Gastroesophageal sphincter (tissue), 4 donors: Measurements from ENCODE around the gene EXOC4. TPM values are rescaled to one million over a fixed set of nuclear protein-coding genes. Genes with fewer than 3 reads are reported as not detected.

Source experiments
- ATAC-seq: fragments of 150-250 bp; one replicate; pipeline ENCODE4 v1.9.1; 2016; ENCODE audit warnings: mild to moderate bottlenecking, moderate library complexity
- H3K27ac ChIP-seq, 4 donors: fragments of 200-600 bp; sonication (generic) in 3 of 4; 1 replicate in 3 of 4; 2 replicates in 1 of 4; pipeline ENCODE4 v1.5.1; 2016 to 2019
- H3K27me3 ChIP-seq: fragments of 200-600 bp; sonication (generic); one replicate; pipeline ENCODE4 v1.5.1; 2019
- H3K36me3 ChIP-seq, 2 donors: fragments of 200-600 bp; sonication (generic); one replicate each; pipeline ENCODE4 v1.5.1; 2019; ENCODE audit warnings: control low read depth in 1 of 2
- H3K4me1 ChIP-seq, 3 donors: fragments of 200-600 bp; sonication (generic); 1 replicate in 2 of 3; 2 replicates in 1 of 3; pipeline ENCODE4 v1.5.1; 2016 to 2019; ENCODE audit warnings: control low read depth in 2 of 3
- H3K4me3 ChIP-seq, 2 donors: fragments of 200-600 bp; sonication (generic); one replicate each; pipeline ENCODE4 v1.5.1; 2019; ENCODE audit warnings: mild to moderate bottlenecking in 1 of 2, moderate library complexity in 1 of 2
- H3K9me3 ChIP-seq, 3 donors: fragments of 200-600 bp; sonication (generic); one replicate each; pipeline ENCODE4 v1.5.1; 2017 to 2019; ENCODE audit warnings: control low read depth in 2 of 3
- EP300 ChIP-seq: sonication (generic); formaldehyde crosslinking; IDR thresholded peaks from one replicate; pipeline ENCODE4 v1.6.1; 2017; ENCODE audit warnings: antibody characterized with exemption, mild to moderate bottlenecking
- POLR2A ChIP-seq, 2 donors: fragments of 450-650 bp; IDR thresholded peaks; one replicate each; pipeline ENCODE4 v1.6.1; 2017; ENCODE audit warnings: antibody characterized with exemption in 2 of 2, mild to moderate bottlenecking in 2 of 2, moderate library complexity in 1 of 2
- POLR2AphosphoS5 ChIP-seq: sonication (generic); formaldehyde crosslinking; IDR thresholded peaks from one replicate; pipeline ENCODE4 v1.6.1; 2017; ENCODE audit warnings: antibody characterized with exemption
- WGBS, 2 donors: methylation state at CpG; one replicate each; pipeline ENCODE4 v1.1.5; 2018; ENCODE audit warnings: low coverage in 1 of 2; 5-methylcytosine and 5-hydroxymethylcytosine counted together
- total RNA-seq, 4 donors: library from RNA; depleted of rRNA; stranded (reverse); fragments of >200 nt; gene quantifications; one replicate each; pipeline ENCODE4 v1.1.0, GENCODE V29; 2016
- TF ChIP-seq, protein P1 (sequence below), 4 experiments: fragments of 200-600 bp in 2 of 4; fragments of 450-650 bp in 2 of 4; sonication (generic) in 1 of 4; IDR thresholded peaks; one replicate each; pipeline ENCODE4 v1.5.1; 2017 to 2019; ENCODE audit warnings: antibody characterized with exemption in 4 of 4, mild to moderate bottlenecking in 2 of 4, moderate library complexity in 2 of 4

EXOC4 gene
- total RNA-seq, 4 donors from 2014 or later: 46.3 to 85.8 (median 51.9) TPM

DNA sequence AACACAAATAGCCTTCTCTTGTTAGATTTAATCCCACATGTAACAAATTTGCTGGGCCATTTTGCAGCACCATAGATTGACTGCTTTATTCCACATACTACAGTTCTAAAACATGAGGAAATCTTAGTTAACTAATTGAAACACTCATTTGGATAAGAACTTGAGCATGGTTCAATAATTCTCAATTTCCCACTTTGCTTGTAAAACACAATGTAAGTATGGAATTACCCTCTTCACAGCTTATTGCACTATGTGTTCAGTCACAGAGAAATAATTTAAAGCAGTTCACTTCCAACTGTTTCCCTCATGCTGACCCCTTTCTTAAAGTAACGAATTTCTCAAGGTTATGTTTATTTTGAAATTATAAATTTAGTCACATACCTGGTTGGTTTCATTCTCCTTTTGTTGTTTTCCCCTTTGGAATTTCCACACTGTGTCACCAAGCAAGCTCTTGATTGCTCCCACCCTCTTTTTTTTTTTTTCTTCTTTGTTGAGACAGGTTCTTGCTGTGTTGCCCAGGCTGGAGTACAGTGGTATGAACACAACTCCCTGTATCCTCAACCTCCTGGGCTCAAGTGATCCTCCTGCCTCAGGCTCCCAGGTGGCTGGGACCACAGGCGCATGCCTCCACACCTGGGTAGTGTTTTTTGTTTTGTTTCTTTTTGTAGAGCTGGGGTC, 425.4 kb downstream of the EXOC4 start:
- Histone ChIP-seq H3K27ac (no peak overlapping the region), H3K36me3 (no peaks in the 10 kb centered on the region), H3K4me3 (no peak overlapping the region), H3K27me3 (no peaks in the 10 kb centered on the region), H3K4me1 (no peaks in the 10 kb centered on the region), H3K9me3 (no peaks in the 10 kb centered on the region)
- no peak for TF ChIP-seq POLR2AphosphoS5
- TF ChIP-seq POLR2A (IDR thresholded peaks at IDR 0.05): no peak
- TF ChIP-seq EP300: no peak
- TF ChIP-seq, protein P1, sequence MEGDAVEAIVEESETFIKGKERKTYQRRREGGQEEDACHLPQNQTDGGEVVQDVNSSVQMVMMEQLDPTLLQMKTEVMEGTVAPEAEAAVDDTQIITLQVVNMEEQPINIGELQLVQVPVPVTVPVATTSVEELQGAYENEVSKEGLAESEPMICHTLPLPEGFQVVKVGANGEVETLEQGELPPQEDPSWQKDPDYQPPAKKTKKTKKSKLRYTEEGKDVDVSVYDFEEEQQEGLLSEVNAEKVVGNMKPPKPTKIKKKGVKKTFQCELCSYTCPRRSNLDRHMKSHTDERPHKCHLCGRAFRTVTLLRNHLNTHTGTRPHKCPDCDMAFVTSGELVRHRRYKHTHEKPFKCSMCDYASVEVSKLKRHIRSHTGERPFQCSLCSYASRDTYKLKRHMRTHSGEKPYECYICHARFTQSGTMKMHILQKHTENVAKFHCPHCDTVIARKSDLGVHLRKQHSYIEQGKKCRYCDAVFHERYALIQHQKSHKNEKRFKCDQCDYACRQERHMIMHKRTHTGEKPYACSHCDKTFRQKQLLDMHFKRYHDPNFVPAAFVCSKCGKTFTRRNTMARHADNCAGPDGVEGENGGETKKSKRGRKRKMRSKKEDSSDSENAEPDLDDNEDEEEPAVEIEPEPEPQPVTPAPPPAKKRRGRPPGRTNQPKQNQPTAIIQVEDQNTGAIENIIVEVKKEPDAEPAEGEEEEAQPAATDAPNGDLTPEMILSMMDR (IDR thresholded peaks at IDR 0.05): no peak
- 89% methylated on average over 1 to 2 of the region's 2 CpGs for WGBS, 2 donors
- no peak for ATAC-seq

DNA sequence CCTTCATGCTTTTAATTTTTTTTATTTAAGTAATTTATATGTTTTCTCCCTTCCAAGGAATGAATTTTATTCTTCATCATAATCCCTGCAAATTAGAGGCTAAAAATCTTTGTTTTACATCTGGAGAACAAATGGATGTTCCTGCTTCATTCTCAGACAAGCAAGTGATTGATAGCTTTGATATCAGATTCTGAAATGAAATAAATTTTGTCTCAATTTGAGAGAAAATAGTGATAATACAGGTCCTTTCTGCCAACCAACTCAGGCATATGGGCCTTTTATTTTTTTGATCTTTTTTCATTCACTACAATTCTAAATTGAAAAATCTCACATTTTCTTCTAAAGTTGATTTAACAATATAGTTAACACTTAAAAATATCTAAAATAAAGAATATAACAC, 427.1 kb downstream of the EXOC4 start:
- TF ChIP-seq EP300 (no peak), POLR2A (IDR thresholded peaks at IDR 0.05) (no peak), POLR2AphosphoS5 (no peak)
- TF ChIP-seq, protein P1 (IDR thresholded peaks at IDR 0.05): no peak
- H3K27ac ChIP-seq: no peak overlapping the region
- no peaks in the 10 kb centered on the region for H3K9me3 ChIP-seq
- H3K4me1 ChIP-seq: no peaks in the 10 kb centered on the region
- no peak for ATAC-seq
- no peaks in the 10 kb centered on the region for H3K36me3 ChIP-seq
- H3K27me3 ChIP-seq: no peaks in the 10 kb centered on the region
- no peak overlapping the region for H3K4me3 ChIP-seq

DNA sequence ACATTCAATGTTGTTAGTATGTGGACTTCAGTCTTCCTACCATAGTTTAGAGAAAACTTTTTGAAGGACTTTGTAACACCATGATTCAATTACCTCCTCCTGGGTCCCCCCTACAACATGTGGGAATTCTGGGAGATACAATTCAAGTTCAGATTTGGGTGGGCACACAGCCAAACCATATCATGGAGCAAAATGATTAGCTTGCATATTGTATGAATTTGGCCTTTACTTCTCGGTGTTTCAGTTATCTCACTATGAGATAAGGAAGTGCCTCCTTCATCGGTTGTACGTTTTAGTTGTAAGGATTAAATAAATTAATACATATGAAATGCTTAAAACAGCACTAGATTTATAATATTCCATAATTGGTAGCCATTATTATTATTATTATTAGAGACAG, 428.7 kb downstream of the EXOC4 start:
- no peaks in the 10 kb centered on the region for H3K36me3 ChIP-seq
- WGBS, 2 donors: 88 to 100% methylated on average over 3 of the region's 3 CpGs
- no peak overlapping the region for H3K4me3 ChIP-seq
- no peaks in the 10 kb centered on the region for H3K27me3 ChIP-seq
- H3K9me3 ChIP-seq: no peaks in the 10 kb centered on the region
- no peak overlapping the region for H3K27ac ChIP-seq
- no peaks in the 10 kb centered on the region for H3K4me1 ChIP-seq
- TF ChIP-seq EP300: no peak
- no peak for ATAC-seq

DNA sequence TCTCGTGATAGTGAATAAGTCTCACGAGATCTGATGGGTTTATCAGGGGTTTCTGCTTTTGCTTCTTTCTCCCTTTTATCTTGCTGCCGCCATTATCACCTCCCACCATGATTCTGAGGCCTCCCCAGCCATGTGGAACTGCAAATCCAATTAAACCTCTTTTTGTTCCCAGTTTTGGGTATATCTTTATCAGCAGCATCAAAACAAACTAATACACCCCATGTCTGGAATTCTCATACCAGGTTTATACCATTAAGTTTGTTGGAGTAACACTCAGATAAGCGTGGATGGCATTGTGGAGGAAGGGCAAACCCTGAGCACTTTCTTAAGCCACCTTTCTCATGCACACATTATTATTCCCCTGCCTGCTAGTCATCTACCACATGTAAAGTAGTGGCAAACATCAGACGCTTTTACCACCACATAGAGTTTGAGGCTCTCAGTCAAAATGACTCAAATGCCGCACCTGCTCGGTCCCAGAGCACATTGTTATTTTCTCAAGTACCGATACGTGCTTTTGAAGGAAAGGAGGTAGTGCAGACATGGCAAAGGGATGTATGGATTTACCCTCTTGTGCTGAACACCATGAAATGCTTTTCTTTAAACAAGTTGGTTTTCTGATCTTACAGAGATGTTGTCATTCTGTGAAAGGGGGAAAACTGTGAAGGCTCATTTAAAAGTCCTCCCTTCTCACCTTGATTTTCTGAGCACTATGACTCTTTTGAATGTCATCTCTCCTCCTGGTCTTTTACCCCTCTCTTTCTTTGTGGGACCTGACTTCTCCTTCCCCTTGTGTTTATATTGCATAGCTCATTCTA, 429.7 kb downstream of the EXOC4 start:
- no peak for TF ChIP-seq EP300
- no peak for TF ChIP-seq POLR2AphosphoS5
- TF ChIP-seq POLR2A (IDR thresholded peaks at IDR 0.05): no peak
- TF ChIP-seq, protein P1 (IDR thresholded peaks at IDR 0.05): no peak
- ATAC-seq: no peak
- 74 to 76% methylated on average over 9 of the region's 9 CpGs for whole genome bisulfite sequencing, 2 donors
- H3K27ac ChIP-seq: no peak overlapping the region
- no peaks in the 10 kb centered on the region for H3K9me3 ChIP-seq
- no peaks in the 10 kb centered on the region for H3K4me1 ChIP-seq
- no peaks in the 10 kb centered on the region for H3K27me3 ChIP-seq
- no peak overlapping the region for H3K4me3 ChIP-seq
- no peaks in the 10 kb centered on the region for H3K36me3 ChIP-seq

DNA sequence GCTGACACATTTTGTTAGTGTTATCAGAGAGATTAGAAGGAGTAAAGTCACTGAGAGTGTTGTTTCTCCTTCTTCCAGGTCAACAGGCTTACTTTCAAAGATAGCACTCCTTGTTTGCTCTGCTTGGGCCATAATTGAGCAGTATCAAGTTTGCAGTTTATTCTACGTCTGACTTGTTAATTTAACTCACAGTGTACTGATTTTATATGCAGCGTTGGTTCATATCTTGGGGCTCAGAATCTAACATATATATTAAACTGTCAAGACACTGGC, 430.2 kb downstream of the EXOC4 start:
- TF ChIP-seq POLR2AphosphoS5: no peak
- TF ChIP-seq, protein P1 (IDR thresholded peaks at IDR 0.05): no peak
- no peak for TF ChIP-seq POLR2A (IDR thresholded peaks at IDR 0.05)
- no peak for TF ChIP-seq EP300
- H3K27me3 ChIP-seq: no peaks in the 10 kb centered on the region
- H3K36me3 ChIP-seq: no peaks in the 10 kb centered on the region

More for the DNA sequence above, 430.2 kb downstream of the EXOC4 start:
- Histone ChIP-seq H3K4me3 (no peak overlapping the region), H3K4me1 (no peaks in the 10 kb centered on the region), H3K27ac (no peak overlapping the region), H3K9me3 (no peaks in the 10 kb centered on the region)
- 78 to 90% methylated on average over 2 of the region's 2 CpGs for WGBS, 2 donors
- ATAC-seq: no peak
